Smooth muscle cell (in vitro differentiated cells): ENCODE measurements around the gene ALG2. TPM values are rescaled to one million over a fixed set of nuclear protein-coding genes. Genes with fewer than 3 reads are reported as not detected.
"Not testable (repeated sequence)": the region's sequence is repeated elsewhere in the genome, so short reads cannot be mapped to it uniquely, and the experiment has no call there.

ENCODE experiments used
- DNase-seq: peaks from one replicate; lab custom pipeline; 2025; ENCODE audit not compliant: unreplicated experiment; lab: John Stamatoyannopoulos, UW
- H2AFZ ChIP-seq: fragments of 200-600 bp; sonication (generic); 2 replicates; pipeline ENCODE4 v1.6.0; 2016; ENCODE audit warnings: antibody characterized with exemption, low read depth, mild to moderate bottlenecking
- H3F3A ChIP-seq: fragments of 200-600 bp; sonication (generic); 2 replicates; pipeline ENCODE4 v1.6.0; 2017; ENCODE audit warnings: antibody characterized with exemption, low read depth
- H3K27ac ChIP-seq: fragments of 200-600 bp; sonication (generic); 2 replicates; pipeline ENCODE4 v1.5.1; 2016; ENCODE audit warnings: low read depth, mild to moderate bottlenecking
- H3K27me3 ChIP-seq: fragments of 200-600 bp; sonication (generic); 2 replicates; pipeline ENCODE4 v1.6.1; 2016; ENCODE audit warnings: low read depth, mild to moderate bottlenecking
- H3K36me3 ChIP-seq: fragments of 200-600 bp; sonication (generic); 2 replicates; pipeline ENCODE4 v1.5.1; 2016; ENCODE audit warnings: low read depth
- H3K4me1 ChIP-seq: fragments of 200-600 bp; sonication (generic); 2 replicates; pipeline ENCODE4 v1.5.1; 2016; ENCODE audit warnings: low read depth
- H3K4me2 ChIP-seq: fragments of 200-600 bp; sonication (generic); 2 replicates; pipeline ENCODE4 v1.6.0; 2016; ENCODE audit warnings: mild to moderate bottlenecking
- H3K4me3 ChIP-seq: fragments of 200-600 bp; sonication (generic); 2 replicates; pipeline ENCODE4 v1.5.1; 2016; ENCODE audit warnings: mild to moderate bottlenecking
- H3K79me2 ChIP-seq: fragments of 200-600 bp; sonication (generic); 2 replicates; pipeline ENCODE4 v1.6.0; 2016; ENCODE audit warnings: low read depth, mild to moderate bottlenecking
- H3K9ac ChIP-seq: fragments of 200-600 bp; sonication (generic); 2 replicates; pipeline ENCODE4 v1.6.0; 2016; ENCODE audit warnings: low read depth
- H3K9me3 ChIP-seq: fragments of 200-600 bp; sonication (generic); replicated peaks from 2 replicates; pipeline ENCODE4 v1.5.1; 2016; ENCODE audit warnings: low read depth
- H4K20me1 ChIP-seq: fragments of 200-600 bp; sonication (generic); 2 replicates; pipeline ENCODE4 v1.6.0; 2016; ENCODE audit warnings: low read depth
- CTCF ChIP-seq: fragments of 200-600 bp; sonication (generic); IDR thresholded peaks from 2 replicates; pipeline ENCODE4 v1.5.1; 2017; ENCODE audit warnings: borderline replicate concordance, mild to moderate bottlenecking, antibody characterized with exemption; ENCODE audit not compliant: insufficient read depth, poor library complexity, severe bottlenecking
- WGBS: methylation state at CpG from one replicate; pipeline ENCODE4 v1.1.7; 2016; ENCODE audit warnings: low lambda C conversion rate; 5-methylcytosine and 5-hydroxymethylcytosine counted together
- polyA plus RNA-seq: library from polyadenylated mRNA; unstranded; fragments of >200 nt; fragmentation: Nextera tagmentation; extraction: Ambion mirVana; gene quantifications from 2 replicates; pipeline ENCODE4 v1.2.1, GENCODE V29; 2016
- total RNA-seq: library from RNA; depleted of rRNA; stranded (reverse); fragments of >200 nt; gene quantifications from 2 replicates; pipeline ENCODE4 v1.2.3, GENCODE V29; 2014

Gene ALG2
- total and polyA plus RNA-seq, 2 experiments from 2014 or later: 53.9 to 60.4 TPM

- no peaks in the 10 kb centered on the region for H3K79me2 ChIP-seq
- peak overlapping the region; percentile 77 for H3K27ac ChIP-seq
- 72% methylated on average over 6 of the region's 6 CpGs for WGBS
- no peaks in the 10 kb centered on the region for H3K27me3 ChIP-seq
- H3K4me1 ChIP-seq: peaks cover 11% of the 10 kb centered on the region
- H3K9me3 ChIP-seq: no peaks in the 10 kb centered on the region
- no peak overlapping the region for H3K4me3 ChIP-seq
- H3K4me2 ChIP-seq: no peak overlapping the region
- no peak overlapping the region for H3K9ac ChIP-seq
- H2AFZ ChIP-seq: no peak overlapping the region
- no peak for DNase-seq
- no peaks in the 10 kb centered on the region for H3F3A ChIP-seq
- H4K20me1 ChIP-seq: no peaks in the 10 kb centered on the region
- no peak for TF ChIP-seq CTCF
- no peaks in the 10 kb centered on the region for H3K36me3 ChIP-seq
Measured at GRCh38 chr9:99239341-99240060, 17.8 kb upstream of the ALG2 start.

- no peaks in the 10 kb centered on the region for H4K20me1 ChIP-seq
- H3K4me2 ChIP-seq: no peak overlapping the region
- no peak overlapping the region for H3K4me3 ChIP-seq
- no peak for DNase-seq
- no peaks in the 10 kb centered on the region for H3K36me3 ChIP-seq
- TF ChIP-seq CTCF: no peak
- H3F3A ChIP-seq: no peaks in the 10 kb centered on the region
- no peak overlapping the region for H3K9ac ChIP-seq
- no peaks in the 10 kb centered on the region for H3K9me3 ChIP-seq
- H3K27me3 ChIP-seq: no peaks in the 10 kb centered on the region
- no peak overlapping the region for H3K27ac ChIP-seq
- no peak overlapping the region for H2AFZ ChIP-seq
- peaks cover 11% of the 10 kb centered on the region for H3K4me1 ChIP-seq
- no peaks in the 10 kb centered on the region for H3K79me2 ChIP-seq
Measured at GRCh38 chr9:99238331-99238730, 16.6 kb upstream of the ALG2 start.

- not testable (repeated sequence) for H2AFZ ChIP-seq, H3K9ac ChIP-seq, H3K4me2 ChIP-seq, H3K27ac ChIP-seq, H3K27me3 ChIP-seq, DNase-seq, H3K36me3 ChIP-seq, H3K9me3 ChIP-seq, H3K79me2 ChIP-seq, H3K4me3 ChIP-seq, H3F3A ChIP-seq, H4K20me1 ChIP-seq
- peaks cover 11% of the 10 kb centered on the region for H3K4me1 ChIP-seq
- WGBS: 97% methylated on average over 4 of the region's 4 CpGs
Measured at GRCh38 chr9:99237849-99238248, 16.1 kb upstream of the ALG2 start.

- Histone ChIP-seq H3F3A (no peaks in the 10 kb centered on the region), H2AFZ (no peak overlapping the region), H3K9ac (no peak overlapping the region), H4K20me1 (peaks cover 7% of the 10 kb centered on the region), H3K27me3 (no peaks in the 10 kb centered on the region), H3K36me3 (peaks cover 3% of the 10 kb centered on the region), H3K79me2 (no peaks in the 10 kb centered on the region), H3K4me1 (peaks cover 11% of the 10 kb centered on the region), H3K4me3 (no peak overlapping the region), H3K9me3 (no peaks in the 10 kb centered on the region), H3K27ac (no peak overlapping the region), H3K4me2 (no peak overlapping the region)
- TF ChIP-seq CTCF: no peak
- no peak for DNase-seq
Measured at GRCh38 chr9:99237356-99237755, 15.6 kb upstream of the ALG2 start.
